Stimulated activated CD8-positive, alpha-beta memory T cell treated with anti-CD3 and anti-CD28 coated beads, Interleukin-4, amount 100 ng/mL, for 48 hours (primary cell): ENCODE data around the gene CCDC180.
"Not testable (repeated sequence)": the region's sequence is repeated elsewhere in the genome, so short reads cannot be mapped to it uniquely, and the experiment has no call there.

Source experiments
- DNase-seq: peaks from one replicate; pipeline ENCODE4 v3.0.0-alpha.2; 2020

Gene CCDC180

GRCh38 chr9:97307500-97308163, at the start of gene CCDC180:
CCDC180 (plus strand) TSS chr9:97307659; CDS start chr9:97308064, 405 bp downstream.
- DNase-seq, result no peak

- not testable (repeated sequence) for DNase-seq
Observed at GRCh38 chr9:97259834-97260514, 47.5 kb upstream of the CCDC180 start.

GRCh38 chr9:97271292-97271691, 36.2 kb upstream of the CCDC180 start:
- no peak for DNase-seq

GRCh38 chr9:97272072-97272471, 35.4 kb upstream of the CCDC180 start:
- no peak for DNase-seq

GRCh38 chr9:97276310-97276852, 31.1 kb upstream of the CCDC180 start:
- no peak for DNase-seq

GRCh38 chr9:97277953-97278352, 29.5 kb upstream of the CCDC180 start:
- no peak for DNase-seq

DNA sequence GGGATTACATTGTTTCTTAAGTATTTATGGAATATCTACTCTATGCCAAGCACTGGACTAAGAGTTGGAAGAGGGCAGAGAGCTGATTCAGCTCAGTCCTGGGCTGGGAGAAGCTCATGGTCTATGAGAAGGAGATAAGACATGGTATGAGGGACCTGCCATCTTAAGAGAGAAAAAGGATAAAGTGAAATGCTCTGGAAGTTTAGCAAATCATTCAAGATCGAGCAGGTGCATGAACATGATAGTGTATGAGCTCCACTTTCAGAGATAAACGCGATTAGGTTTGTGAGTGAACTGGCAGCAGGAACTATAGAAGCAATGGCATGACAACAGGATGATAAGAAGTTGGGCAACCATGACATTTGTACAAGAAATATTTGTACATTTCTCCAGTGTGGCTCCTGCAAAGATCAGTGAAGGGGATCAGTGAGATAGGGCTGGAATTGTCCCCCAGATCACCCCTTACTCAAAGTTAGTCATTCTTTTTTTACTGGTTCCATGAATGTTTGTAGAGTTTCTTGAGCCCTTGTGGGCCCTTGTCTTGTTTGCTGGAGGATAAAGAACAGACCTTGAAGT, 26.6 kb upstream of the CCDC180 start:
- DNase-seq, result no peak

GRCh38 chr9:97283768-97284167, 23.7 kb upstream of the CCDC180 start:
- DNase-seq, result no peak

DNA sequence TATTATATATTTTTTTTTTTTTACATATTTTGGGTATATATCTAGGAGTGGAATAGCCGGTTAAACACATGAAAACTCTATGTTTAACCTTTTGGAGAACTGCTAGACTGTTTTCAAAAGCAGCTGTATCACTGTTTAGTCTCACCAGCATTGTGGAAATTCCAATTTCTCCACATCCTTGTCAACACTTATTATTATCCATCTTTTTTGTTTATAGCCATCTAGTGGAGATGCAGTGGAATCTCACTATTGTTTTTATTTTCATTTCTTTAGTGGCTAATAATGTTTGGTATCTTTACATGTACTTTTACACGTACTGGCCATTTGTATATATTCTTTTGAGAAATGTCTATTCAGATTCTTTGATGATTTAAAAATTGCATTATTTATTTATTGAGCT, 22.7 kb upstream of the CCDC180 start:
- DNase-seq, result no peak

DNA sequence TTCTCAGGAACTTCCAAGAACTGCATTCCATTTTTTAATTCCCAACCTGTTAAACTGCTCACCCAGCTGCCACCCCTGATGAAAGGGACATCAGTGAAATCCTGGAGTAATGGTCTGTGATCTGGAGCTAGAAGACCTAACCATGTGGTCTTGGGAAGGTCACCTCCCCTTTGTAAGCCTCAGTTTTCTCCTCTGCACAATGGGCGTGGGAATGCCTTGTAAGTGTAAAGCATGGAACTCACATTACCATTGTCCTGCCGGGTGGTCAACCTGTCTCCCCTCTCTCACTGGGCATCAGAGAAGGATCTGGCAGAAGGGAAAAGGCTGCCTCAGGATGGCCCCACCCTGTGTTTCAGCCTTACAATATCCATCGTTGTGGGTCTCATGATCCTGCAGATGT, 15.3 kb upstream of the CCDC180 start:
- DNase-seq, result no peak

GRCh38 chr9:97293207-97293721, 14.2 kb upstream of the CCDC180 start:
- DNase-seq, result no peak

GRCh38 chr9:97293818-97294217, 13.6 kb upstream of the CCDC180 start:
- DNase-seq, result no peak

DNA sequence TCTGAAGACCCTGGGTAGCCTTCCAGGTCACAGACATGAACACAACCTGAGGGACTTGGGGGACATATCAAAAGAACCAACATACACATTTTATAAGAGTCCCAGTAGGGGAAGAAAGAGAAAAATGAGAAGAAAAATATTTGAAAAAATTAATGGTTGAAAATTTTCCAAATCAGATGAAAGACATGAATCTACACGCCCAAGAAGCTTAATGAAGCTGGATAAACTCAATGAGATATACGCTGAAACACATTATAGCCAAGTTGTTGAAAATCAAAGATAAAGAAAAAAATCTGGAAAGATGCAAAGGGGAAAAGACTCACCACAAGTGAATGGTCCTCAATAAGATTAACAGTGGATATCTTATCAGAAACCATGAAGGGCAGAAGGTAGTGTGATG, 9.6 kb upstream of the CCDC180 start:
- DNase-seq, result no peak

DNA sequence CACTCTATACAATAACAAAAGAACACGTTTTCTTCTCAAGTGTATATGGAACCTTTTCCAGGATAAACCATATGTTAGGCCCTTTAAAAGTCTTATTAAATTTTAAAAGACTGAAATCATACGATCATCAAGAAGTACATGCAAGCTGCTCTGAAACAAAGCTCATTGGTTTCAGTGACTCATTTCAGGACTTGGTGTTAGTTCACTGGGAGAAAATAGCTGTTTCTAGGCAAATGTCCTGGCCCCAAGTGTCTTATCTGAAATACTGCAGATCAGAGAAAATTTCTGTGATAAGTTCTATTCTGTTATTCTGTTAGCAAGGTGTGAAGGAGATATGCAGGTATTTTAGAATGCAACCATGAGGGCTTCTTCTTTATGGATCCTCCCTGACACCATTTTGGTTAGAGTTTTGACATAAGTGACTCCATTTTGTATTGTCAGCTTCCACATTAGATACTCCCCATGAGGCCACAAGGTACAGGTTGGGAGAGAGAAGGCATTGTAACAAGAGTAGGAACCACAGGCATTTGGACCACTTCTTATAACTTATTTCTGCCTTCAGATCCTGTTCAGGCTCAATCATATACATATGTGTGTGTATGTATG, 7.5 kb upstream of the CCDC180 start:
- no peak for DNase-seq

DNA sequence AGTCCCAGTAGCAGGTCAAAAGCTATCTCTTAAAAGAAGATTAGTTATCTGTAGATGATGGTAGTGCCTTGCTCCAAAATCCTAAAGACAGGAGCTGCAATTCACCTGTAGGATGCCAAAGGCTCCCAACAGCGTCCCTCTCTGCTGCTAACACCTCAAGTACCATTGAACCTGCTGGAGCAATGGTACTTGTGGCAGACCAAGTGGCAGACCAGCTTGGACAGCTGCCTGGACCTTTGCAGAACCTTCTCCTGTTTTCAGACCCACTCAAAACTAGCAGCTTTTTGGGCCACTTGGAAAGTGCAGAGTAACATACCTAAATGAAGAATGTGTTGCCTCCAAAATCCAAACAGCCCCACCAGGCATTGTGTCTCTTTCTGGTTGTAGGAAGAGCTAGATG, 6.9 kb upstream of the CCDC180 start:
- no peak for DNase-seq

- DNase-seq, result no peak
Observed at GRCh38 chr9:97301974-97302373, 5.5 kb upstream of the CCDC180 start.

- DNase-seq, result no peak
Observed at GRCh38 chr9:97304586-97304985, 2.9 kb upstream of the CCDC180 start.

- DNase-seq, result no peak
Observed at GRCh38 chr9:97305501-97306298, 1.8 kb upstream of the CCDC180 start.

DNA sequence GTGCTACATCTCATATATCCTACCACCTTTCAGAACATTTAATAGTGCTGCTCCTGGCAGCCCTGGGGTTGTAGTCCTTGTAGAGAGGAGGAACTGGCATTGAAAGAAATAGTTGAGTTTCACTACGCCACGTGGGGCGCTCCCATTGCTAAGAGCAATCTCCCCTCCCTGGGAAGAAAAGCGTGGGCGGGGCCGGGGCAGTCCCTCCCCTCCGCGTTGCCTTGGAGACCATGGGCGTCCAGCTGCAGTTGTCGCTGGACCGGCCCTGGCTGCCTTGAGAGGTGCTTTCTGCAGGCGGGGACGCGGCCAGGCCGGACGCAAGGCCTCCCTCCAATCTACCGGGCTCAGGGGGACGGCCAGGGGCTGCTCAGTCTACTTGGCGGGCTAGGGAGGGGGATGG, 368 bp upstream of the CCDC180 start:
- peak; percentile 37 for DNase-seq

DNA sequence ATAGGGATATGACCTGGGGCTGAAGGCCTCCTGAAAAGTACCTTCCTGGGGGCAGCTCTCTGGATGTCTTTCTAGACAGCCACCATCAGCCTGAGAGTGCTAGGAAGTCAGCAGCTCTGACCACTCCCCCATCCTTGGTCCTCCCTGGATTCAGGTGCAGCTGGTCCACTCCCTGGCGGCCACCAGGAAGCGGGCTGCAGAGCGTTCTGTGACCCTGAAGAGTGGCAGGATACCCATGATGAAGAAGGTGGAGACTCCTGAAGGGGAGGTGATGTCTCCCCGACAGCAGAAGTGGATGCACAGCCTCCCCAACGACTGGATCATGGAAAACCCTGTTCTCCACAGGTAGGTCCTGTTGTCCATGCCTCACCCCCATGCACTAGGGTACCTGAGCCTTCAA, 1.8 kb downstream of the CCDC180 start:
- no peak for DNase-seq

- no peak for DNase-seq
Observed at GRCh38 chr9:97310023-97310422, 2.6 kb downstream of the CCDC180 start.

- no peak for DNase-seq
Observed at GRCh38 chr9:97310896-97311295, 3.4 kb downstream of the CCDC180 start.
